OCI-LY1 (cell line): Measurements from ENCODE around the gene OR10H1.
"Not testable (repeated sequence)": the region's sequence is repeated elsewhere in the genome, so short reads cannot be mapped to it uniquely, and the experiment has no call there.

Source experiments
- H2AFZ ChIP-seq: fragments of 200-600 bp; sonication (generic), shearing (Covaris generic); 2 replicates; pipeline ENCODE4 v1.6.0; 2014; ENCODE audit warnings: antibody characterized with exemption, mild to moderate bottlenecking, low read length
- H3F3A ChIP-seq: fragments of 200-600 bp; sonication (generic), shearing (Covaris generic); 2 replicates; pipeline ENCODE4 v1.6.0; 2014; ENCODE audit warnings: mild to moderate bottlenecking, antibody characterized with exemption, low read length, moderate library complexity; ENCODE audit not compliant: insufficient read depth
- H3K27ac ChIP-seq: fragments of 200-600 bp; sonication (generic); 2 replicates; pipeline ENCODE4 v1.5.1; 2014; ENCODE audit warnings: low read length, mixed run types, mild to moderate bottlenecking, low read depth; ENCODE audit not compliant: poor library complexity, severe bottlenecking
- H3K27me3 ChIP-seq: fragments of 200-600 bp; sonication (generic); 2 replicates; pipeline ENCODE4 v1.6.0; 2014; ENCODE audit warnings: antibody characterized with exemption, mild to moderate bottlenecking, low read length, moderate library complexity; ENCODE audit not compliant: insufficient read depth
- H3K36me3 ChIP-seq: fragments of 200-600 bp; sonication (generic); 2 replicates; pipeline ENCODE4 v1.6.1; 2014; ENCODE audit warnings: mild to moderate bottlenecking, antibody characterized with exemption, low read length, moderate library complexity, mixed read lengths; ENCODE audit not compliant: insufficient read depth
- H3K4me1 ChIP-seq: fragments of 200-600 bp; sonication (generic); 2 replicates; pipeline ENCODE4 v1.5.1; 2014; ENCODE audit warnings: mild to moderate bottlenecking, low read length, moderate library complexity; ENCODE audit not compliant: insufficient read depth, severe bottlenecking
- H3K4me2 ChIP-seq: fragments of 200-600 bp; sonication (generic), shearing (Covaris generic); 2 replicates; pipeline ENCODE4 v1.6.1; 2014; ENCODE audit warnings: low read length
- H3K4me3 ChIP-seq: fragments of 200-600 bp; sonication (generic); 2 replicates; pipeline ENCODE4 v1.5.1; 2014; ENCODE audit warnings: low read length, low read depth, mild to moderate bottlenecking, mixed read lengths; ENCODE audit not compliant: poor library complexity, severe bottlenecking
- H3K79me2 ChIP-seq: fragments of 200-600 bp; shearing (Covaris generic); 2 replicates; pipeline ENCODE4 v1.6.1; 2016; ENCODE audit warnings: mixed run types, low read length, mixed read lengths; ENCODE audit not compliant: insufficient read depth
- H3K9ac ChIP-seq: fragments of 200-600 bp; sonication (generic), shearing (Covaris generic); 2 replicates; pipeline ENCODE4 v1.6.1; 2014; ENCODE audit warnings: mild to moderate bottlenecking, low read length, mixed read lengths
- H3K9me2 ChIP-seq: fragments of 200-600 bp; sonication (generic), shearing (Covaris generic); 2 replicates; pipeline ENCODE4 v1.6.1; 2014; ENCODE audit warnings: low read depth, mild to moderate bottlenecking, low read length, mixed read lengths
- H3K9me3 ChIP-seq: fragments of 200-600 bp; shearing (Covaris generic); 2 replicates; pipeline ENCODE4 v1.6.1; 2014; ENCODE audit warnings: low read length, mixed read lengths
- H4K20me1 ChIP-seq: fragments of 200-600 bp; sonication (generic), shearing (Covaris generic); 2 replicates; pipeline ENCODE4 v1.6.0; 2016; ENCODE audit warnings: mild to moderate bottlenecking, low read length; ENCODE audit not compliant: insufficient read depth
- CTCF ChIP-seq: fragments of 200-600 bp; sonication (generic), shearing (Covaris generic); IDR thresholded peaks from 2 replicates; pipeline ENCODE4 v1.5.1; 2017; ENCODE audit warnings: mild to moderate bottlenecking, antibody characterized with exemption, low read length, moderate library complexity, mixed read lengths
- EZH2 ChIP-seq: fragments of 200-600 bp; sonication (generic), shearing (Covaris generic); IDR thresholded peaks from 2 replicates; pipeline ENCODE4 v1.8.0; 2017; ENCODE audit warnings: borderline replicate concordance, mixed run types, mild to moderate bottlenecking, antibody characterized with exemption, low read length, moderate library complexity, mixed read lengths

OR10H1 gene

GRCh38 chr19:15810335-15810734, 5.1 kb downstream of the OR10H1 start:
- Histone ChIP-seq H3K9me2 (no peaks in the 10 kb centered on the region), H3K4me1 (no peaks in the 10 kb centered on the region), H3K4me2 (no peak overlapping the region), H3K4me3 (no peak overlapping the region), H3K27ac (no peak overlapping the region), H3K9me3 (no peaks in the 10 kb centered on the region), H2AFZ (no peak overlapping the region), H3K79me2 (no peaks in the 10 kb centered on the region), H3K36me3 (no peaks in the 10 kb centered on the region), H3K9ac (no peak overlapping the region), H3K27me3 (no peaks in the 10 kb centered on the region), H3F3A (no peaks in the 10 kb centered on the region), H4K20me1 (no peaks in the 10 kb centered on the region)
- peak; percentile 38; the same call in 1 of the 2 replicates for TF ChIP-seq CTCF
- TF ChIP-seq EZH2 = no peak

- H3K27ac ChIP-seq, H3K9me2 ChIP-seq, H3K4me1 ChIP-seq, H3K4me2 ChIP-seq, H3K27me3 ChIP-seq, H4K20me1 ChIP-seq, H3K9me3 ChIP-seq, H3K4me3 ChIP-seq, H3K36me3 ChIP-seq, H3F3A ChIP-seq, H3K79me2 ChIP-seq, H2AFZ ChIP-seq, H3K9ac ChIP-seq: not testable (repeated sequence)
Measured at GRCh38 chr19:15794279-15794678, 21.2 kb downstream of the OR10H1 start.

- no peaks in the 10 kb centered on the region for H3K4me1 ChIP-seq
- H3F3A ChIP-seq = no peaks in the 10 kb centered on the region
- H3K9me2 ChIP-seq = no peaks in the 10 kb centered on the region
- no peaks in the 10 kb centered on the region for H3K79me2 ChIP-seq
- no peaks in the 10 kb centered on the region for H3K9me3 ChIP-seq
- H3K4me2 ChIP-seq = no peak overlapping the region
- no peak overlapping the region for H3K9ac ChIP-seq
- no peak overlapping the region for H3K27ac ChIP-seq
- no peaks in the 10 kb centered on the region for H4K20me1 ChIP-seq
- no peak overlapping the region for H3K4me3 ChIP-seq
- TF ChIP-seq CTCF = no peak
- no peak for TF ChIP-seq EZH2
- no peak overlapping the region for H2AFZ ChIP-seq
- no peaks in the 10 kb centered on the region for H3K27me3 ChIP-seq
- H3K36me3 ChIP-seq = no peaks in the 10 kb centered on the region
Measured at GRCh38 chr19:15790096-15790495, 25.4 kb downstream of the OR10H1 start.

GRCh38 chr19:15788594-15789270, 26.7 kb downstream of the OR10H1 start:
- H3K79me2 ChIP-seq = no peaks in the 10 kb centered on the region
- H3K4me1 ChIP-seq = no peaks in the 10 kb centered on the region
- H3K36me3 ChIP-seq = no peaks in the 10 kb centered on the region
- H3F3A ChIP-seq = no peaks in the 10 kb centered on the region
- no peaks in the 10 kb centered on the region for H3K27me3 ChIP-seq
- no peaks in the 10 kb centered on the region for H4K20me1 ChIP-seq
- H3K9me2 ChIP-seq = no peaks in the 10 kb centered on the region
- H3K9me3 ChIP-seq = no peaks in the 10 kb centered on the region
- no peak overlapping the region for H2AFZ ChIP-seq
- H3K4me3 ChIP-seq = no peak overlapping the region
- no peak overlapping the region for H3K27ac ChIP-seq
- H3K4me2 ChIP-seq = no peak overlapping the region
- no peak for TF ChIP-seq EZH2
- no peak for TF ChIP-seq CTCF
- no peak overlapping the region for H3K9ac ChIP-seq
